Measurements from ENCODE around the gene PDPK1.

Gene PDPK1

DNA sequence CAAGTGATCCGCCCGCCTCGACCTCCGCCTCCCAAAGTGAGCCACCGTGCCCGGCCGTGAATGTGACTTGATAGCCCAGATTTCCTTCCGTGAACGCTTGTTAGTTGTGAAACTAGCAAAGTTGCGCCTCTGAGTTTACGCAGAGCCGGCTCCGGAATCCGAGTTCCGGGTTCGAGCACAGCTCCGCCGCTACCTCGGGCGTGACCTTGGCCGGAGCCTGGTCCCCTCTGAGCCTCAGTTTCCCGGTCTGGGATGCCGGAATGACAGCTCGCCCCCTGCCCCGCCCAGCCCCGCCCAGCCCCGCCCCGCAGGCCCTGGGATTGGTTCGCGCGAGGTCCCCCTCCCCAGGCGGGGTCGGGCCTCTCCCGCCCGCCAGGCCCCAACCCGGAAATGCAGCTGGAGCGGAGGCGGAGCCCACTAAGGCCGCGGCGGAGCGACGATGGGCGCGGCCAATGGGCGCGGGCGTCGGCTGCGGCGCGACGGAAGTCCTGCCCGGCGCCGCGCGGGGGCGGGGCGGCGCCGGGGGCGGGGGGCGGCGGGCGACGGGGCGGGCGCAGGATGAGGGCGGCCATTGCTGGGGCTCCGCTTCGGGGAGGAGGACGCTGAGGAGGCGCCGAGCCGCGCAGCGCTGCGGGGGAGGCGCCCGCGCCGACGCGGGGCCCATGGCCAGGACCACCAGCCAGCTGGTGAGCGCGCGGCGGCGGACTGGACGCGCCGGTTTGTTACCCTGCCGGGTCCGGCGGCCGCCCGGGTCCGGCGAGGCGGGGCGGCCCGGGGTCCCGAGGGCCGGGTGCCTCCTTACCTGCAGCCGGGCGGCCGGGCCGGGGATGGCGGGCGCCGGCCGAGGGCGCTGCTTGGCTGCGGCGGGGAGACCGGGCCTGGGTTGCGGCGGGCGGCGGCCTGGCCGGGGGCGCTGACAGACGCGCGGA lies at the start of gene PDPK1:
Gene PDPK1 (plus strand): TSS at position 571 of the 929 bp plus-strand sequence. CDS start 92 bp downstream, at position 663.
- peak; percentile 83 for DNase-seq

DNA sequence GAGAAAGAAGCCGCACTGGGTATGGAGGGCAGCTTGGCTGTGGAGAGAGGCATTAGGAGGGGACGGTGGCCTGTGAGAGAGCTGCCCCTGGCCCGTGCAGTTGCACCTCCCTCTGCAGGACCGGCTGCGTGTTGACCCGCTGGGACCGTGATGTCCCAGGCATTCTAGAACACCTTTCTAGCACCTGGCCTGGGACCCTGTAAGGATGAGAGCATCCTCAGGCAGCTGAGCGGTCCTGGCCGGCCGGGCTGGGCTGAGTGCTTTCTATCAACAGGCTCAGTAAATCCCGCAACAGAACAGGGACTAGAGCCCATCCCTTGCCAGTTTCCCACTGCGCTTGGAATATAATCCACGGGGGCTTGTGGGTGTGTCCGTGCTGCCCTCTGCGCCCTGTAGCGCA lies 48.2 kb upstream of the PDPK1 start:
- no peak for DNase-seq

DNA sequence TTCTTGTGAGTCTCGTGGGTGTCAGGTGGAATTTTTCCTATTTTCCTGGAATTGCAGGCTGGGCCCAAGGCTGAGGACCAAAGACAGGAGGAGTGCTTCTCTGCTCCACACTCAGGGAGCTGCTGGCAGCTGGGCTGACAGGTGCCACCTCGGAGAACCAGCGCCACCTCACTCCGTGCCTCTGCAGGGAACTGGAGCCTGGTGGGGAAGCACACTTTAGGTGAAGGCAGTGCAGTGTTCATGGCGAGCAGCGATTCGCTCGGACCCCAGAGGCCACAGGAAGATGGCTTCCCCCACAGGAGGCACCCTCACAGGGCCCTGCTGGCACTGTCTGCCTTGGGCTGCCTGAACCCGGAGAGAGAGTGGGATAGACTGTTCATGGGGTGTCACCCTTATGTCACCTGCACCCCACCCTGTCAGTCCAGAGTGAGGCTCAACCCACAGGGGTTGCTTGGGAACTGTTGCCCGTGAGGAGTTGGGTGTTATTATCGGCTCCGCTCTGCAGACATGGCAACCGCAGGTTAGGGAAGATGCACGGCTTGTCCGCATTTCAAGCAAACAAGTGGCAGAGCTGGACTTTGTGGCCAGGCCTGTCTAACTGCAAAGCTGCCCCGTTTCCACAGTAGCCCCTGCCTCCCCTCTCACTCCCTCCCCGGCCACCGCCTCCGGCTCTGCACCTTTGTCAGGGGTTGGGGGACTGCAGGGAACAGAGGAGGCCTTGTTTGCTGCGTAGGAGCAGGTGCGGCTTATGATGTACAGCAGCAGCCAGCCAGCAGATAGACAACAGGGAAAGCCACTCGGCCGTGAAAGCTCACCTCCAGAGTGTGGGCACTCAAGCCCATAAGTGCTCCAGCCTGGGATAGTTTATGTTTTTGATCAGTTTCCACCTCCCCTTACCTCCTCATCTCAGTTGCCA lies 47.4 kb upstream of the PDPK1 start:
- DNase-seq = no peak

DNA sequence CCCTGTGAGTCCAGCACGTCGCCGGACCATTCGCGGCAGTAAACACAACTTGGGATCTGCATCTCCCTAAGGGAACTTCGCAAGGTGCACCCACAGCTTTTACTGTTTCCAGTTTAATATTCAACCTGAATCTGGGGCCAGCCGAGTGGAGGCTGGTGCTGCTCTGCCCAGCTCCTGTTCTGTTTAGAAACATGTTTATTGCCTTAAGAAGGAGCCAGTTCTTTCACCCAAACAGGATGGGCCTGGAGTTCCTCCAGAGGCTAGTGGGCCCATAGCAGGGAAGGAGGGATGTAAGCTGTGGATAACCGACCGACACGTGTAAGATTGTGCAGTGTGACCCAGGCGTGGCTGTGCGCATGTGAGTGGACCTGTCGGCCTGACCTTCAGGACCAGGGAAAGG lies 45.5 kb upstream of the PDPK1 start:
- DNase-seq = no peak

DNA sequence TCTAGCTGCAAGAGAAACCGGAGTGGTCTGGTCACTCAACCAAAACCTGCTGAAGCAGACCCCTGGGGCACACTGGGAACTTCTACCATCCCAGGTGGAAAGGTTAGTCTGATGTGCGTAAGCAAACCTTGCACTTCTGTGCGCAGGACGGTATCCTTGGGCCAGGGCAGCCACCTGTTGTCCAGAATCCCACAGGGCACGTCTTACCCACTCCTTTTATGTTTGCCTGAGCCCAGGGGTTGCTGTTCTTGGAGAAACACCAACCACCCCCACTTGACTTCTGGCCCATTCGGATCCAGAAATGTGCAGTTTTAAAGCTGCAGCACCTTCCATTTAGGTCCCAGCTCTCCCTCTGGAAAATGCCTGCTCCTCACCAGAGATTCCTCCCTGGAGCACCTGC lies 44.2 kb upstream of the PDPK1 start:
- DNase-seq = no peak

DNA sequence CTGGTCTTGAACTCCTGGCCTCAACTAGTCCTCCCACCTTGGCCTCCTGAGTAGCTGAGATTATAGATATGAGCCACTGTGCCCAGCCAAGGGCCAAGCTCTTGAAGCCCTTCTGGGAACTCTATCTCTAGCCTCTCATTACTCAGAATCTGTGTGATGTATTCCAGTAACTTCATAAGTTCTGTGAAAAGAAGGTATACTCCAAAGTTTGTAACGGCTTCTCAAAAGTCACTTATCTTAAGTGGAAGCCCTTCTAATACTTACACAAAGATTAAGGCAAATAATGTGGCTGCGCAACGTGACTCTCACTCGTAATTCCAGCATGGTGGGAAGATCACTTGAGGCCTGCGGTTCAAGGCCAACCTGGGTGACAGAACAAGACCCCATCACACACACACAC lies 43.2 kb upstream of the PDPK1 start:
- DNase-seq = no peak

DNA sequence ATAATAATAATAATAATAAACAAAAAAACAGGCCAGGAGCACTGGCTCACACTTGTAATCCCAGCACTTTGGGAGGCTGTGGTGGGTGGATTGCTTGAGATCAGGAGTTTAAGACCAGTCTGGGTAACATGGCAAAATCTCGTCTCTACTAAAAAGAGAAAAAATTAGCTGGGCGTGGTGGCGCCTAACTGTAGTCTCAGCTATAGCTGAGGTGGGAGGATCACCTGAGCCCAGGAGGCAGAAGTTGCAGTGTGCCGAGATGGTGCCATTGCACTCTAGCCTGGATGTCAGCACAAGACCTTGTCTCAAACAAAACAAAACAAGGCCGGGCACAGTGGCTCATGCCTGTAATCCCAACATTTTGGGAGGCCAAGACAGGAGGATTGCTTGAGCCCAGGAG lies 42.8 kb upstream of the PDPK1 start:
- DNase-seq = no peak

DNA sequence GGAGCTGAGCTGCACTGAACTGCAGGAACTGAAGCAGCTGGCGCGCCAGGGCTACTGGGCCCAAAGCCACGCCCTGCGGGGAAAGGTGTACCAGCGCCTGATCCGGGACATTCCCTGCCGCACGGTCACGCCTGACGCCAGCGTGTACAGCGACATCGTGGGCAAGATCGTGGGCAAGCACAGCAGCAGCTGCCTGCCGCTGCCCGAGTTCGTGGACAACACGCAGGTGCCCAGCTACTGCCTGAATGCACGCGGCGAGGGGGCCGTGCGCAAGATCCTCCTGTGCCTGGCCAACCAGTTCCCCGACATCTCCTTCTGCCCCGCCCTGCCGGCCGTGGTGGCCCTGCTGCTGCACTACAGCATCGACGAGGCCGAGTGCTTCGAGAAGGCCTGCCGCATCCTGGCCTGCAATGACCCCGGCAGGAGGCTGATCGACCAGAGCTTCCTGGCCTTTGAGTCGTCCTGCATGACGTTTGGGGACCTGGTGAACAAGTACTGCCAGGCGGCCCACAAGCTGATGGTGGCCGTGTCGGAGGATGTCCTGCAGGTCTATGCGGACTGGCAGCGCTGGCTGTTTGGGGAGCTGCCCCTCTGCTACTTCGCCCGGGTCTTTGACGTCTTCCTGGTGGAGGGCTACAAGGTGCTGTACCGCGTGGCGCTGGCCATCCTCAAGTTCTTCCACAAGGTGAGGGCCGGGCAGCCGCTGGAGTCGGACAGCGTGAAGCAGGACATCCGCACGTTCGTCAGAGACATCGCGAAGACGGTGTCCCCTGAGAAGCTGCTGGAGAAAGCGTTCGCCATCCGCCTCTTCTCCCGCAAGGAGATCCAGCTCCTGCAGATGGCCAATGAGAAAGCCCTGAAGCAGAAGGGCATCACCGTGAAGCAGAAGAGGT lies 41.4 kb upstream of the PDPK1 start:
- no peak for DNase-seq

DNA sequence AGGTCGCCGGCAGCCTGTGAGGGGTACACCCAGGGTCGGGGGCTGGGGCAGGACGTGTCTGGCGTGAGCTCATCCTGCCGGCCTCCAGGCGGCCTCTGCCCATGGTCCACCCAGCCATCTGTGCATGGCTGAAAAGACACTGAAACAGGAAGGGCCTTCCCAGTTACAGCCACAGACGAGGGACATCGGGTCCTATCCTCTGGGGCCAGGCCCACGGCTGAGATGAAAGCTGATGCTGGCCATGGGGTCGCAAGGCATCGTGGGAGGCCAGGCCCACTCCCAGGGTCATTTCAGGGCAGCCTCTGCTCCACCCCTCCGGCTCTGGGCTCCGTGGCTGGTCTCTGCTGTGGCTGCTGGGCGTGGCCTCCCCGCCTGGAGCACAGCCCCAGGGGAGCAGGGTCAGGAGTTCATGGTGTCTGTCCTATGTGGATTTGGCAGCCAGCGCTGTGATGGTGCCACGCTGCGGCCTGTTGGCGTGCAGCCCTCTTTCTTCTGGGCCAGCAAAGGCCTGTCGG lies 40.6 kb upstream of the PDPK1 start:
- DNase-seq = no peak

DNA sequence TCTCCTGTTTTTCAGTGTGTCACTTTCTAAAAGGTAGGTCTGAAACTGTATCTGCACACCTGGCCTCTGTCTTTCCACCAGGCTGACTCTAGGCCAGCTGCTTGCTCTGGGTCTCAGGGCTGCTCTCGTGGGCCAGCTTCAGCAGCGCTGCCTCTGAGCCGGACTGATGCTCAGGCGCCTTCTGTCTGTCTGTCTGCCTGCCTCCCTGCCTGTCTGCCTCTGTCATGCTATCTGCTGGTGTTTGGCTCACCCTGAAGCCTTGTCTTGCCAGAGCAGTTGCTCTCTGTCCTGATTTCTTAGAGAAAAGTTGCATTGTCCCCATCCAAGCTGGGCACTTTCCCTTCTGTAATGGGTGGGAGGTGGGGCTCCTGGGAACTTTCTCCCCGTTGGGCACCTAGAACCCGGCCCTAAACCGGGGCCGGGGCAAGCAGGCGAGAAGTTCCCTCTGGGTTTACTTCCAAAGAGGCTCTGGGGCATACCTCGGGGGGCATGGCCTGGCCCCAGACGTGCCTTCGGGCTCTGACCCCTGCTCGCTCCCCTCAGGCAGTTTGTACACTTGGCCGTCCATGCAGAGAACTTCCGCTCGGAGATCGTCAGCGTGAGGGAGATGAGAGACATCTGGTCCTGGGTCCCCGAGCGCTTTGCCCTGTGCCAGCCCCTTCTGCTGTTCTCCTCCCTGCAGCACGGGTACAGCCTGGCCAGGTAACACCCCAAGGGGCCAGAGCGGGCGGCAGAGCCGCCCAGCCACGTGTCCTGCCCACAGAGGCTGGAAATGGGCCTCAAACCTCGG lies 39.9 kb upstream of the PDPK1 start:
- DNase-seq = no peak

DNA sequence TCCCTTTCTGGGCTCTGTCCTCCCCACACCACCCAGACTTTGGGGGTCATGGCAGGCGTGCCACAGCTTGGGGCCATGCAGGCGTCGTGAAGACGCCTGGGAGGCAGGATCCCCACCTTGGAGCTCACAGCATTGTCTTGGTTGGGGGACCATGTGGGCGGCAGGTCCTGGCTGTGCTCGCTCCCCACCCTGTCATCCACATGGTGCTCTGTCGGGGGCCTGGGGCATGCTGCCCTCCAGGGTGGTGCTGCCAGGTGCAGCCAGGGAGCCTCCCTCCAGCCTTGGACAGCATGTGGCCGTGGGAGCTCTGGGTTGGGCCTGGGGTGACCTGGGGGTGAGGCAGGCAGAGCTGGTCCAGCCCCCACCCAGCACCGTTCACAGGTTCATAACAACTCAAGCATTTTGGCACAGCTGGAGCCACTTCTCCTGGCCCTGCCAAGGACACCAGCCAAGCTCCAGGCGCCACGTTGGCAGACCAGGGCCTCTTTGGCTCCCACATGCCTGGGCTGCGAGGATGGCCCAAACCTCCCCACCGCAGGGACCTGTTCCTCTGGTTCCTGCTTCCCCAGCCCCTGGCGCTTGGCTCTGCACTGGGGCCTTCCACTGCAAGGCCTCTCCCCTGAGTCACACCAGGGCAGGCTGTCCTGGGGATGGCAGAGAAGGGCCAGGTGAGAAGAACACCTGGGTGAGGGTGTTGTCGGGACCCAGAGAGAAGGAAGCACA lies 39.1 kb upstream of the PDPK1 start:
- no peak for DNase-seq

DNA sequence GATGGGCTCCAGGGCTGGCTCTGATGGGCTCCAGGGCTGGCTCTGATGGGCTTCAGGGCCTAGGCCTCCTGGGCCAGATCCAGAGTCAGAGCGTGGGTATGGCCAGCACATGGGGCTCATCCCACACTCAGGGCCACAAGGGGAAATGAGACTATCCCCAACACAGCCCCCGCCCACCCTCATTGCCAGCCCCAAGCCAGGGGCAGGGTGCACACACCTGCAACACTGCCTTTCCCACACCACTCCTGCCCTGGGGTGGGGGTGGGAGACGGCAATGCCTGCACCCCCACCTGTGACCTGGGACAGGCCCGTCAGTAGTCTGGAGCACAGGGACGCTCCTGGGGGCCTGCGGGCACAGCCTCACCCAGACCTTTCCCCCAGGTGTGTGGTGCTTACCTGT lies 38.4 kb upstream of the PDPK1 start:
- no peak for DNase-seq

DNA sequence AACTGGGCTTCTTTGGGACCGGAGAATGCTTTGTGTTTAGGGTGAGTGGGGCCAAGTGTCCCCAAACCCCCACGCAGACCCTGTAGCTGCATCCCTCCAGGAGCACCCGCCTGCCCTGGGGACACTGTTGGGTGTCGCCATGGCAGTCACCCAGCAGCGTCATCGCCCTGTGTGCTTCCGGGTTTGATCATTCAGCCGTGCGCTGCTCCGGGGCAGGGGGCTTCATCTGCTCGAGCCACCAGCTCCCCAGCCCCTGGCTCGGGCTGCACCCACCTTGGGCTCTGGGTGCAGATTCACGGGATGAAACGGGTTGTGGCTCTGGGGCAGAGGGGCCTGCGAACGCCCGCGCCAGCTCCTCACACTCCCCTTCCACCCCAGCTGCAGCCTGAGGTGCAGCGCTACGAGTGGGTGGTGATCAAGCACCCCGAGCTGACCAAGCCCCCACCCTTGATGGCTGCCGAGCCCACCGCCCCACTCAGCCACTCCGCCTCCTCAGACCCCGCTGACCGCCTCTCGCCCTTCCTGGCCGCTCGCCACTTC lies 37.9 kb upstream of the PDPK1 start:
- DNase-seq = no peak

DNA sequence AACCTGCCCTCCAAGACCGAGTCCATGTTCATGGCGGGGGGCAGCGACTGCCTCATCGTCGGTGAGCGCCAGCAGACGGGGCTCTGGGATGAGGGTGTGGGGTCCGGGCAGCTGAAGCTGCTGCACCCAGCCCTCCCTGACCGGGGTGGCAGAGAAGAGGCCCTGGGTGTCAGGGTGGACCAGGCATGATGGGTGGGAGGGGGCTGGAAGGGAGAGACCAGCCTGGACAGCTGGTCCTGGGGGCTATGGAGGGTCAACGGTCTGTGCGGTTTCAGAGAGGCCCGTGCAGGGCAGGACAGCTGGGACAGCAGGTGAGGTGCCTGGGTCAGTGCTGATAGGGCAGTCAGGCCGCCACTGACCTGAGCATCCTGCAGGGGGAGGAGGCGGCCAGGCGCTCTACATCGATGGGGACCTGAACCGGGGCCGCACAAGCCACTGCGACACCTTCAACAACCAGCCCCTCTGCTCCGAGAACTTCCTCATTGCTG lies 37.3 kb upstream of the PDPK1 start:
- DNase-seq = no peak

DNA sequence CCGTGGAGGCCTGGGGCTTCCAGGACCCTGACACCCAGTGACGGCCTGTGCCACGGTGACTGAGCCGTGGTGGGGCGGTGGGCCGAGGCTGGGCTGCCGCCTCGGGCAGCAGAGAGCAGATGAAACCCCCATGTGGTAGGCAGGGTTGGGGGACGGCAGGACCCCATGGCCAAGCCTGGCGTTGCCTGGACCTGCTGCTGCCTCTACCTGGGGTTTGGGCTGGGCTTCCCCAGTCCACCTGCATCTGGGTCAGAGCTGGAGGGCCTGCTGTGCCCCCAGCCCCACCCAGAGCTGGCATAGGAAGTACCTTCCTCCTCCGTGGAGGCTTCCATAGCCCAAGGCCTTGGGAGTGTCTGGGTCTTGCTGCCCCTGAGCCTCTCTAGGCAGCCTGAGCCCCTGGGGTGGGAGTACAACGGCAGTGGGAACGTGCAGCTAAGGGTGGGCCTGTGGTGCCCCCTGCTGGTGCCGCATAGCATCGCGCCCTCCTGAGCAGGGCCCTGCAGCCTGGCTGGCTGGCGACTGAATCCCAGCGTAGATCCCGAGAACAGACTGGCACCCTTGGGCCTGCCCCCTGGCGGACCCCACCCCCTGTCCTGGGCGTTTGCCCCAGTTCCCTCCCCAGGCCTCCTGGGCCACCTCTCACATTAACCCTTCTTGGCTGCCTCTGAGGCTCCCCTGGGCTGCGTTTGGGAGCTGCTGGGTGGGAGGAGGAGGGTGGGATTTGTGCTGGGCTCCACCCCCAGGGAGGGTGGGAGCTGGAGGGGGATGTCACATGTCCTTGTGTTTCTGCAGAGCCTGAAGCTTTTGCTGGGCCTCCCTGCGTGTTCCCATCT lies 36.7 kb upstream of the PDPK1 start:
- no peak for DNase-seq

DNA sequence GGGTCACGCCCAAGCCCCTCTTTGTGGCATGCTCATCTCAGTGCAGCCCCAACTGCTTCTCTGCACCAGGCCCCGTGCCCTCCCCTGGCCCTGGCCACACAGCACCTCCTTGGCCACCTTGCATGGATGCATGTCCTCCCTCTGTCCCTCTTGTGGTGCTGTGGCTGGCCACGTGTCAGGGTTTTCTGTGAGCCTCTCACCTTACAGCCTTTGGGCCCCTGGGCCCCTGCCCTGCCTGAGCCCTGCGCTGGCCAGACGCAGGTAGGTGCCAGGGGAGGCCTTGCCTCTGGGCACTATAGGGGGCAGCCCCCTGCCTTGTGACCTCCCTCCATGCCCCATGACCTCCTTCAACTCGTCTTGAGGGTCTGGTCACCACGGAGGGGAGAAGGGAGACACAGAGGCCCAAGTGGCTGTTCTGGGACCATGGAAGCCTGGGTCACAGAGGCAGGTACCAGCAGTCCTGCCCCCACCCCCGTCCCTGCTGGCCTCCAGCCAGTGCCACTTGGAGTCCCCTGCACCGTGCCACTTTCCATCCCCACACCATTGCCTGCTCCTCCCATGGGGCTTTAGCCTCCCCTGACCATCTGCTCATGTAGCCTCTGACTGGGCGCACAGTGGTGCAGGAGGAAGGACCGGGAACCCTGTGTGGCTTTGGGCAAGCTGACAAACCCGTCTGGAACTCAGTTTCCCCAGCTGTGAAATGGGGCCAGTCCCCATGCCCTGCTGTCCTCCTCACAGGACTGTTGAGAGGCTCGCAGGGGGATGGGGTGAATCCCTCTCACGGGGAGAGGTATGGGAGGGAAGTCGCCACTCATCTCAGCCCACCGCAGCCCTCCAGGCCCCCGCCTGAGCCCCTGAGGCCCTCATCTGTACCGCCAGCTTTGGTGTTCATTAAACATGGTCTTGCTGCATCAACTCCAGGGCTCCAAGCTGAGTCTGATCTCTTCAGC lies 35.6 kb upstream of the PDPK1 start:
- DNase-seq = no peak

DNA sequence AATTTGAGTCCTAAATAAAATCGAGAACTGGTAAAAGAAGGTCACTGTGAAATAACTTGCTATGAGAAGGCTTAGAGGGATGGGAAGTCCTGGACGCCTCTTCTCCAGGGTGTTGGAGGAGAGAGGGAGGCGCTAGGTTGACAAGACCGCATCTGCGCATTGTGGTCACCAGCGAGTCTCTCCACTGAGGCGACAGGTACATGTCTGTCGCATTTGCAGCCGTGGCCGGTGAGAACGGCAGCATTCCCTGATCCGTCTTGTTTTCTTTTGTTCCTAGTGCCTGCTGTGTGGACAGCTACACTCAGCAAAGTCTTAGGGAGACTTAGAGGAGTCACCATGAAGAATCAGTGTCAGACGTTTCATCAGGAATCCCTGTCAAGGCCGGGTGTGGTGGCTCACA lies 32.1 kb upstream of the PDPK1 start:
- no peak for DNase-seq

DNA sequence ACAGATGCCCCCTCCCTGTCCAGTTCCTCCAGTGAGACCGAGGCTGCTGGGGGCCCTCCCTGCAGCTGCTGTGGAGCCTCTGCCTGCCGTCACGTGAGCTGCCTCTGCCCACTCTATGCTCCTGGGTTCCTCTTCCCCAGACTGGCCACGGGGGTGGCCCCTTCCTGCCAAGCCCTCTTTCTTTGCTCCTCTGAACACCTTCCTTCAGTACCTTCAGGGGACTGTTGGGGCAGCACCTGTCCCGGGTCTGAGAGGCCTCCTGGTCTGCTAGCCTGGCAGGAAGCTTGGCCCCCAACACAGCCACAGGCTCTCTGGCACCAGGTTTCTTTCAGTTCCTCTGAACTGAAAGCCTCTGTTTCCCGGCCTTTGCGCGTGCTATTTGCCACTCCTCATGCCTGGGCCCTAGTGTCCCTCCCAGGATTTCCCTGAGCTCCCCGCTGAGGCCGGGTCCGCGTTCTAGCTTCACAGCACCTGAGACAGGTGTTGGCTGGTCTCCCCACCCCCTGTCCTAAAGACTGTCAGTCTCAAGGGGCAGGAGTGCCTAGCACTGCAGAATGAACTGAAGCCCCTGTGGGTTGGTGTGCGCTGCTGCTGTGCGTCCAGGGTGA lies 30.7 kb upstream of the PDPK1 start:
- no peak for DNase-seq
